G401.6 (cell line): ENCODE data around the gene NTRK1.

Experiments used
- FAIRE-seq: peaks from 2 replicates; lab custom pipeline; 2012; peaks lifted over from hg19 to GRCh38; lab: Jason Lieb, UNC

Gene NTRK1

DNA sequence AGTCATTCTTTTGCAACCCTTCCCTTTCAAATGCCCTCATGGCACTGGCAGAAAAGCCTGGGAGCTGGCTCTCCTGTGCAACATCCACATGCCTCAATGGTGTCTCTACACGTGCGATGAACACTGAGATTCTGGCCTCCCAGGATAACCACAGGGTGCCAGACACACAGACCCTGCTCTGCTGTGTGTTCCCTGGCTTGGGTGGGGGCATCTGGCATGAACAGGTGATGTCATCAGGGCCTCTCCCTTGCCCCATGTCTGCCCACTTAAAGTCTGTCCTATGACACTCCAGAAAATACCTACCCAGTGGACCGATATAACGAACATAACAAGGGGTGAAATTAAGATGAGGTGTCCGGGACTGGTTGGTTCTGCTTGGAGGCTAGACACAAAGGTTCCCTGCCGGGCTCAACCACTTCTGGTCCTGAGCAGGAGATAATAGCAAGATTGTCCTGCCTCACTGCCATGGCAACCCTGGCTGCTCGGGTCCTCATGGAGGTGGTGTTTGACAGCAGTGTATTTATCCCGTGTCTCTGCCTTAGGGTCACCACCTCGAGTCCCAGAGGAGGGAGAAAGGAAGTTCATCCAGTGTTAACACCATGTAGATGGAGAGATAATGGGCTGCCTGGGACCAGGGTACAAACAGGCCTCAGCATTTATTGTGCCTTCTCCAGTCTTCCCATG is 21.1 kb upstream of the NTRK1 start:
- FAIRE-seq: no peak

GRCh38 chr1:156840186-156840897 is 20.3 kb upstream of the NTRK1 start:
- no peak for FAIRE-seq

- FAIRE-seq: no peak
These were observed 19.8 kb upstream of the NTRK1 start for GRCh38 chr1:156840898-156841279.

DNA sequence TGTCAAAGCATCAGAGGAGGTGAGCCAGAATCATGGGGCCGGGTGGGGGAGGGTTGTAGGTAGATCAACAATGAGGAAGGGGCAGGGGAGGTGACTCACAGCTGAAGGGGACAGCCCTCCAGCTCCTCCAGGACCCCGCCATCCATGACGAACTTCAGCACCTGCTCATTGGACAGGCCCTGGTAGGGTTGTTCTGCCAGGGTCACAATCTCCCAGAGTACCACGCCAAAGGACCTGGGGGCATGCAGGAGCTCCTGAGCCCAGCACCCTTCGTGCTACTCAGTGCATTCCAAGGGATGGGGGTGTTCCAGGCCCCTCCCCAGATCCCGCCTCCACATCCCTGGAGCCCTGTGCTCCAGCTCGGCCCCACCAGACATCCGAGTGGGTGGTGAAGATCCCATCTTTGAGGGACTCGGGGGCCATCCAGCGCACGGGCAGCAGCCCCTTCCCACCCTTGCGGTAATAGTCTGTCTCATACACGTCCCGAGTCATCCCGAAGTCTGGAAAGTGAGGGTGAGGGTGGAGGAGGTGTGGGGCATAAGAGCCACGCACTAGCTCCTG is 19.3 kb upstream of the NTRK1 start:
- FAIRE-seq: no peak

DNA sequence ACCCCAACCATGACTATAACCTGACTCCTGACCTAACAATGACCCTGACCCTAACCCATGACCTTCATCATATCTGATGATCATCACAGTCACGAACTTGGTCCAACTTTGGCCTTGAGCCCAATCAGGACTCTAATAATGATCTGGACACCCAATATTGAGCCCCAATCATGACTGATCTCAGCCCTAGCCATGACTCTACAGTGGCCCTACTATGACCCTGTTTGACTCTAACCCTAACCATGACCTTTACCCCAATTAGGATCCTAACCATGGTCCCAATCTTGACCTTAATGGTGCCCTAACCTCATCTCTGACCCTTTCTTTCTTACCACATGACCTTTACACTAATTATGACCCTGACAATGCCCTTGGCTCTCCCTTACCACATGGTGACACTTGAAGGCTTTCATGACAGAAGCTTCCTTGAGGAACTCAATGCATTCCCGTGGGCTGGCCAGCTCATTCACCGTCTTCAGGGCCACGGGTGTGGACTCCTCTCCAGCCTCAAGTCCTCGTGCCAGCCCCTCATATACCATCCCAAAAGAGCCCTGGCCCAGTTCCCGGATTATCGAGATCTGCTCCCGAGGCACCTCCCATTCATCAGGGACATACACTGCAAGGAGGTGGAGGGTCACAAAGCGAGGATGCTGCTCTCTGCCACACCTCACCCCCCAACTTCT is 17.9 kb upstream of the NTRK1 start:
- no peak for FAIRE-seq

DNA sequence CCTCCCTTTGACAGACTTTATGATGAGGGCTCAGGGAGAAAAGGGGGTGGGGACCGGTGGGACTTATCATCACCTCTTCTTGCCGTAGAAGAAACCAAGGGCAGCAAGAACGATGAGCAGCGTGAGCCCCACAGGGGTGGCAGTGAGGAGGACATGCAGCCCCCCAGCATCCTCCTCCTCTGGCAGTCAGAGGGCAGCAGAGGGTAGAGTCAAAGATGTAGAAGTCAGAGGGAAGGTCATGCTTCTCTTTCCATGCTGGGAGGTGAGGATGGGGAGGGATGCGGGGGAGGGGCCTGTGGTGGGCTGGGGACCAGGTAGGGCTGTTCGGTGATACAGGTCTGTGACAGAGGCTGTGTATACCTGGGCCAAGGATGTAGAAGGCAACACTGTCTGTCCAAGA is 16.6 kb upstream of the NTRK1 start:
- FAIRE-seq: no peak

GRCh38 chr1:156844638-156845037 is 16.0 kb upstream of the NTRK1 start:
- no peak for FAIRE-seq

- FAIRE-seq: no peak
These were observed 15.4 kb upstream of the NTRK1 start for GRCh38 chr1:156845055-156845952.

DNA sequence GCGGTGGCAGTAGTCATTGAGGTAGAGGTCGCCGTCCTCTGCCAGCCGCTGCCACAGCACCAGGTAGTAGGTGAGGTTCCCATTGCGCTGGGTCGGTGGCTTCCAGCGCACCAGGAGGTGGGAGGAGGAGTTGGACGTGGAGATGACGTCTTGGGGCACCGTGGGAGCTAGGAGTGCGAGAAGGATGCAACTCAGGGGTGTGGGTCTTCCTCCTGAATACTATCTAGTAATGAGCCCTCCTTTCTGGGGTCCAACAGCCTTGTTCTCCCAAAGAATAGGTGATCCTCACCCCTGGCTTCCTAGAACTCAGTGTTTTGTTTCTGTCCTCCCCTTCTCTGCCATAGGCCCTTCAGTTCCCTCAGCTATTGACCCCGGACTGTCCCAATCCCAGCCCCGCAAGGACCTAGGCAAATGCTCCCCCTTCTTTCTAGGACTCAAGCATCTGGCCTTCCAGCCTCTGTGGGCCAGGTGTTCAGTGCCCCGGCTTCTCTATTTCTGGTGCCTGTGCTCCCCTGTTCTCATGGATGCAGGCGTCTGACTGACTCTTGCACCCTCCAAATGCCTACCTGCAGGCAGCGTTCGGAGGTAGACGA is 14.6 kb upstream of the NTRK1 start:
- FAIRE-seq: no peak

- FAIRE-seq: no peak
These were observed 14.0 kb upstream of the NTRK1 start for GRCh38 chr1:156846643-156847042.

- FAIRE-seq: no peak
These were observed 12.8 kb upstream of the NTRK1 start for GRCh38 chr1:156847591-156848460.

DNA sequence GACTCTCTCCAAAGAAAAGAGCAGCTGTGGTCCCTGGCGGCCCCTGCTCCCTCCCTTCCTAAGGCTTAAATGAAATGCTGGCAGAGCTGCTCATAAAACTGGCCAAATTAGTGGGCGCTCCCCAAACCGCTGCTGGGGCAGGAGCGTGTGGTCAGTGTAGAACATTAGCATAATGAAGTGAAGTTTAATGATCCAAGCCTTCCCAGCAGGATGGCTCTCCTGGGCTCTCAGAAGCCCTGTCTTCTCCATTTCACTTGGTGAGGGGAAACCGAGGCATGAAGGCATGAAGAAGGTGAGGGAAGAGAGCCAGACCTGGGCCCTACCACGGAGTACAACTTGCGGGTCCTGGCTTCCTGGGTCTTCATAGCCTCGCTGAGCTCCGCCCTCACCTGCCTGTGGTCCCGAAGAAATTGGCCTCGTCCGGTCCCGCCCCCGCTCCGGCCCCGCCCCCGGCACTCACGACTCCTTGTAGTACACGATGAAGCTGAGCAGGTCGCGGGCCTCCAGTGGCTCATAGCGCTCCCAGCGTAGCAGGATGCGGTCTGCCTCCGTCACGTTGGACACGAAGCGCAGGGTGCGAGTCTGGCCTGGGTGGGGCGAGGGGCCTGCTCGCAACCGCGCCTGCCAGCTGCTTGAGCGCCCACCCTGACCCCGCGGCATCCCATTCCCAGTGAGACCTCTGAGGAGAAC is 12.1 kb upstream of the NTRK1 start:
- FAIRE-seq: no peak

GRCh38 chr1:156849151-156849496 is 11.5 kb upstream of the NTRK1 start:
- FAIRE-seq: no peak

DNA sequence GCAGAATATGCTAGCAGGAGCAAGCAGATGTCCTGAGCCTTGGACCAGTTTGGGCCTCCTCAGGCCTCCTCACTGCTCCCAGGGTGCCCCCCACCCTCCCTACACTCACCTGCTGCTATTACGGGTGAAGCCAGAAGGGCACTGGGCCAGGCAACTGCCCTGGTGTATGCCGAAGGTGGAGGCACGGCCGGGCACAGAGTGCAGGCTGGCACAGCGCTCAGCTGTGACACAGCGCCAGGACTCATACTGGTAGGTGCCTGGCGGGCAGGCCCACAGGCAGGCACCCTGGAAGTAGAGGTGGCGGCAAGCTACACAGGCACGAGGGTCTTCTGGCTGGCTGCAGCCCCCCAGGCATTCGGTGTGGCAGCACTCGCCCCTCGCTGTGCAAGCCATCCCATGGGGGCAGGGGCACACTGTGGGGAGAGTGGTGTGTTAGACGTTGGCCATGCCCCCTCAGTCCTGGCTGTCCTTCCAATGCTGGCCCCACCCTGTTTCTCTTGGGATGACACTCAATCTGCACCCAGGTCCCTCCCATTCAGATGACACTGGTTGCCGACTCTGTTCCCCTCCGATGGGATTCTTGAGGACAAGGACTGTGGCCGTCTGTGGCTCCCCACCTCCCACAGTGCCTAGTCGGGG is 8.8 kb upstream of the NTRK1 start:
- FAIRE-seq: no peak

GRCh38 chr1:156852418-156852874 is 8.2 kb upstream of the NTRK1 start:
- FAIRE-seq: no peak

GRCh38 chr1:156853761-156854160 is 6.9 kb upstream of the NTRK1 start:
- no peak for FAIRE-seq

- no peak for FAIRE-seq
These were observed 6.0 kb upstream of the NTRK1 start for GRCh38 chr1:156854634-156855033.

GRCh38 chr1:156856282-156856785 is 4.3 kb upstream of the NTRK1 start:
- FAIRE-seq: no peak

- no peak for FAIRE-seq
These were observed 3.1 kb upstream of the NTRK1 start for GRCh38 chr1:156857532-156857931.
